Panc1 (cell line): ENCODE results near the gene ELP1.

Experiments
- POLR2AphosphoS5 ChIP-seq: IDR thresholded peaks from 2 replicates; pipeline ENCODE4 v1.6.1; 2012; ENCODE audit warnings: mild to moderate bottlenecking, low read depth, low read length, moderate library complexity
- SIN3A ChIP-seq: IDR thresholded peaks from 2 replicates; pipeline ENCODE4 v1.6.1; 2012; ENCODE audit warnings: low read depth, mild to moderate bottlenecking, low read length, moderate library complexity, borderline replicate concordance; ENCODE audit not compliant: insufficient read depth
- TCF7L2 ChIP-seq: IDR thresholded peaks from 2 replicates; pipeline ENCODE4 v1.6.1; 2011; ENCODE audit warnings: mild to moderate bottlenecking, low read depth, low read length, inconsistent platforms
- TF ChIP-seq, protein P1 (sequence below), 2 experiments: IDR thresholded peaks; 2 replicates each; pipeline ENCODE4 v1.6.1; 2011 to 2012; ENCODE audit warnings: low read depth in 2 of 2, control low read depth in 1 of 2, low read length in 1 of 2, mild to moderate bottlenecking in 1 of 2, moderate library complexity in 1 of 2; ENCODE audit not compliant: insufficient read depth in 1 of 2
- TF ChIP-seq, protein P2 (sequence below): fragments of 450-650 bp; IDR thresholded peaks from 2 replicates; pipeline ENCODE4 v1.5.1; 2017; ENCODE audit warnings: mild to moderate bottlenecking

DNA sequence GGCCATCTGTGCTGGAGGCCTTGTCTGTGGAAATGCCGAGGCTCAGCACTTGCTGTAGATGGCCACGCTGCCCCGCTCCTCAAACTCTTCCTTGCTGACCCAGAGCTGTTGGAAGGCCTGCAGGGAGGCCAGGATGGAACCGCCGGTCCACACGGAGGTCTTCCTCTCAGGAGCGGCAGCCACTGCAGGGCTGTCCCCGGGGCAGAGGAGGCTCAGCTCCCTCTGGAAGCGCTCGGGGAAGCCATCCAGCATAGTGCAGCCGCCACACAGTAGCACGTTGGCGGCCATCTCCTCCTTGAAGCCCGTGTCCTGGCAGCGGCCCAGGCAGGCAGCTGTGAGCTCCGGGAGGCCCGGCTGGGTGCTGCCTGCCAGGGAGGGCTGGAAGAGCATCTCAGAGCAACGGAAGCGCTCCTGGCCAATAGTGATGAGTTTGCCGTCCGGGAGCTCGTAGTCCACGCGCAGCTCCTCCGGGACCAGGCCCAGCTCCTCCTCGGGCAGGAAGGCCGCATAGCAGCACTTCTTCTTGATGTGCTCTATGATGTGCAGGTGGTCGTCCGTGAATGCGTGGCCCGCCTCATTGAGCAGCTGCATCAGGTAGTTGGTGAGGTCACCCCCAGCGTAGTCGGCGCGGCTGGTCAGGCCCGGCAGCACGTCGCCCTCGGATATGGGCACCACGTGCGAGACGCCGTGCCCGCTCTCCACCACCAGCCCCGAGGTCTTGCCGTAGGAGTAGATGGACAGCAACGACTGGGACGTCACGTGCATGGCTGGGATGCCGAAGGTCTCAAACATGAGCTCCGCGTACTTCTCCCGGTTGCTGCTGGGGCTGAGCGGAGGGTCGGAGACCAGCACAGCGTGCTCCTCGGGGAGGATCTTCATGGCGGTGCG, 79.0 kb downstream of the ELP1 start:
- TF ChIP-seq, protein P1, sequence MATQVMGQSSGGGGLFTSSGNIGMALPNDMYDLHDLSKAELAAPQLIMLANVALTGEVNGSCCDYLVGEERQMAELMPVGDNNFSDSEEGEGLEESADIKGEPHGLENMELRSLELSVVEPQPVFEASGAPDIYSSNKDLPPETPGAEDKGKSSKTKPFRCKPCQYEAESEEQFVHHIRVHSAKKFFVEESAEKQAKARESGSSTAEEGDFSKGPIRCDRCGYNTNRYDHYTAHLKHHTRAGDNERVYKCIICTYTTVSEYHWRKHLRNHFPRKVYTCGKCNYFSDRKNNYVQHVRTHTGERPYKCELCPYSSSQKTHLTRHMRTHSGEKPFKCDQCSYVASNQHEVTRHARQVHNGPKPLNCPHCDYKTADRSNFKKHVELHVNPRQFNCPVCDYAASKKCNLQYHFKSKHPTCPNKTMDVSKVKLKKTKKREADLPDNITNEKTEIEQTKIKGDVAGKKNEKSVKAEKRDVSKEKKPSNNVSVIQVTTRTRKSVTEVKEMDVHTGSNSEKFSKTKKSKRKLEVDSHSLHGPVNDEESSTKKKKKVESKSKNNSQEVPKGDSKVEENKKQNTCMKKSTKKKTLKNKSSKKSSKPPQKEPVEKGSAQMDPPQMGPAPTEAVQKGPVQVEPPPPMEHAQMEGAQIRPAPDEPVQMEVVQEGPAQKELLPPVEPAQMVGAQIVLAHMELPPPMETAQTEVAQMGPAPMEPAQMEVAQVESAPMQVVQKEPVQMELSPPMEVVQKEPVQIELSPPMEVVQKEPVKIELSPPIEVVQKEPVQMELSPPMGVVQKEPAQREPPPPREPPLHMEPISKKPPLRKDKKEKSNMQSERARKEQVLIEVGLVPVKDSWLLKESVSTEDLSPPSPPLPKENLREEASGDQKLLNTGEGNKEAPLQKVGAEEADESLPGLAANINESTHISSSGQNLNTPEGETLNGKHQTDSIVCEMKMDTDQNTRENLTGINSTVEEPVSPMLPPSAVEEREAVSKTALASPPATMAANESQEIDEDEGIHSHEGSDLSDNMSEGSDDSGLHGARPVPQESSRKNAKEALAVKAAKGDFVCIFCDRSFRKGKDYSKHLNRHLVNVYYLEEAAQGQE (IDR thresholded peaks at IDR 0.05; ENCODE audit: insufficient read depth in 1 of 2, low read depth in 2 of 2, low read length in 1 of 2) = no peak
- TF ChIP-seq, protein P2, sequence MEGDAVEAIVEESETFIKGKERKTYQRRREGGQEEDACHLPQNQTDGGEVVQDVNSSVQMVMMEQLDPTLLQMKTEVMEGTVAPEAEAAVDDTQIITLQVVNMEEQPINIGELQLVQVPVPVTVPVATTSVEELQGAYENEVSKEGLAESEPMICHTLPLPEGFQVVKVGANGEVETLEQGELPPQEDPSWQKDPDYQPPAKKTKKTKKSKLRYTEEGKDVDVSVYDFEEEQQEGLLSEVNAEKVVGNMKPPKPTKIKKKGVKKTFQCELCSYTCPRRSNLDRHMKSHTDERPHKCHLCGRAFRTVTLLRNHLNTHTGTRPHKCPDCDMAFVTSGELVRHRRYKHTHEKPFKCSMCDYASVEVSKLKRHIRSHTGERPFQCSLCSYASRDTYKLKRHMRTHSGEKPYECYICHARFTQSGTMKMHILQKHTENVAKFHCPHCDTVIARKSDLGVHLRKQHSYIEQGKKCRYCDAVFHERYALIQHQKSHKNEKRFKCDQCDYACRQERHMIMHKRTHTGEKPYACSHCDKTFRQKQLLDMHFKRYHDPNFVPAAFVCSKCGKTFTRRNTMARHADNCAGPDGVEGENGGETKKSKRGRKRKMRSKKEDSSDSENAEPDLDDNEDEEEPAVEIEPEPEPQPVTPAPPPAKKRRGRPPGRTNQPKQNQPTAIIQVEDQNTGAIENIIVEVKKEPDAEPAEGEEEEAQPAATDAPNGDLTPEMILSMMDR = no peak
- no peak for TF ChIP-seq SIN3A
- TF ChIP-seq POLR2AphosphoS5 = no peak
- no peak for TF ChIP-seq TCF7L2
